GM19438 (cell line): ENCODE data around the gene CDK14.
A peak's percentile ranks its signal among the peaks of the same experiment; 100 is the strongest.

Experiments used
- ATAC-seq: cut with Tn5 transposase; IDR thresholded peaks from one replicate; pipeline ENCODE4 v1.9.1; 2021; ENCODE audit warnings: low read depth; ENCODE audit not compliant: unreplicated experiment

CDK14 gene

GRCh38 chr7:90931986-90932916 lies 336.1 kb downstream of the CDK14 start:
- ATAC-seq: peak; percentile 99

- ATAC-seq: no peak
Observed at GRCh38 chr7:90933041-90933440, 336.9 kb downstream of the CDK14 start.

GRCh38 chr7:90933984-90934383 lies 337.9 kb downstream of the CDK14 start:
- no peak for ATAC-seq

GRCh38 chr7:90938371-90938770 lies 342.2 kb downstream of the CDK14 start:
- no peak for ATAC-seq

- no peak for ATAC-seq
Observed at GRCh38 chr7:90939666-90940065, 343.5 kb downstream of the CDK14 start.

GRCh38 chr7:90944021-90944420 lies 347.9 kb downstream of the CDK14 start:
- no peak for ATAC-seq

GRCh38 chr7:90945104-90945787 lies 349.1 kb downstream of the CDK14 start:
- no peak for ATAC-seq

- no peak for ATAC-seq
Observed at GRCh38 chr7:90946730-90947501, 350.8 kb downstream of the CDK14 start.

GRCh38 chr7:90948085-90948484 lies 352.0 kb downstream of the CDK14 start:
- ATAC-seq: no peak

- no peak for ATAC-seq
Observed at GRCh38 chr7:90951229-90951628, 355.1 kb downstream of the CDK14 start.

GRCh38 chr7:90951986-90952954 lies 356.1 kb downstream of the CDK14 start:
- no peak for ATAC-seq

- no peak for ATAC-seq
Observed at GRCh38 chr7:90955641-90956207, 359.6 kb downstream of the CDK14 start.

GRCh38 chr7:90957883-90958282 lies 361.8 kb downstream of the CDK14 start:
- ATAC-seq: no peak

- no peak for ATAC-seq
Observed at GRCh38 chr7:90958647-90959046, 362.5 kb downstream of the CDK14 start.

- ATAC-seq: no peak
Observed at GRCh38 chr7:90961037-90961725, 365.1 kb downstream of the CDK14 start.

- ATAC-seq: no peak
Observed at GRCh38 chr7:90965211-90965610, 369.1 kb downstream of the CDK14 start.

GRCh38 chr7:90966346-90966745 lies 370.2 kb downstream of the CDK14 start:
- ATAC-seq: no peak

GRCh38 chr7:90968871-90969270 lies 372.8 kb downstream of the CDK14 start:
- ATAC-seq: no peak
